ENCODE measurements around the gene NCS1. TPM values are rescaled to one million over a fixed set of nuclear protein-coding genes. Genes with fewer than 3 reads are reported as not detected.

NCS1 gene
- total RNA-seq, 1 experiment from 2014 or later, result 27.8 TPM

DNA sequence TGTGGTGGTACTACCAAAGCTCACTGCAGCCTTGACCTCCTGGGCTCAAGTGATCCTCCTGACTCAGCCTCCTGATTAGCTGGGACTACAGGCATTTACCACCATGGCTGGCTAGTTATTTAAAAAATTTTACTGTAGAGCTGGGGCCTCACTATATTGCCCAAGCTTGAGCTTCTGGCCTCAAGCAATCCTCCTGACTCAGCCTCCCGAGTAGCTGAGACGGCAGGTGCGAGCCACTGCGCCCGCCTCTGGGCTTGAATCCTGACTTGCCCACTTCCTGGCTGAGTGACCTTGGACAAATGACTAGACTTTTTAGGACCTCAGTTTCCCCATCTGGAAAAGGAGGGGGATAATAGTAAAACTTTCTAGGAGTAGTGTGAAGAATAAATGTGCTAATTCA is 32.1 kb downstream of the NCS1 start:
- H3K27me3 Mint-ChIP-seq (ENCODE audit: insufficient read depth, unreplicated experiment), result no peaks in the 10 kb centered on the region
- no peak overlapping the region for H3K27ac Mint-ChIP-seq (ENCODE audit: low read depth, unreplicated experiment)
- DNase-seq (ENCODE audit: unreplicated experiment), result no peak
- no peak overlapping the region for H3K4me3 Mint-ChIP-seq (ENCODE audit: unreplicated experiment)
- POLR2A ChIA-PET, result no interaction called here
- BruUV-seq (replicated peaks), result no TSS peak
- intact Hi-C loops (cut with micrococcal nuclease), result no loop called here
- TF ChIP-seq, protein P1, sequence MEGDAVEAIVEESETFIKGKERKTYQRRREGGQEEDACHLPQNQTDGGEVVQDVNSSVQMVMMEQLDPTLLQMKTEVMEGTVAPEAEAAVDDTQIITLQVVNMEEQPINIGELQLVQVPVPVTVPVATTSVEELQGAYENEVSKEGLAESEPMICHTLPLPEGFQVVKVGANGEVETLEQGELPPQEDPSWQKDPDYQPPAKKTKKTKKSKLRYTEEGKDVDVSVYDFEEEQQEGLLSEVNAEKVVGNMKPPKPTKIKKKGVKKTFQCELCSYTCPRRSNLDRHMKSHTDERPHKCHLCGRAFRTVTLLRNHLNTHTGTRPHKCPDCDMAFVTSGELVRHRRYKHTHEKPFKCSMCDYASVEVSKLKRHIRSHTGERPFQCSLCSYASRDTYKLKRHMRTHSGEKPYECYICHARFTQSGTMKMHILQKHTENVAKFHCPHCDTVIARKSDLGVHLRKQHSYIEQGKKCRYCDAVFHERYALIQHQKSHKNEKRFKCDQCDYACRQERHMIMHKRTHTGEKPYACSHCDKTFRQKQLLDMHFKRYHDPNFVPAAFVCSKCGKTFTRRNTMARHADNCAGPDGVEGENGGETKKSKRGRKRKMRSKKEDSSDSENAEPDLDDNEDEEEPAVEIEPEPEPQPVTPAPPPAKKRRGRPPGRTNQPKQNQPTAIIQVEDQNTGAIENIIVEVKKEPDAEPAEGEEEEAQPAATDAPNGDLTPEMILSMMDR (IDR thresholded peaks at IDR 0.05; ENCODE audit: unreplicated experiment), result no peak
- no peaks in the 10 kb centered on the region for H3K36me3 Mint-ChIP-seq (ENCODE audit: insufficient read depth, unreplicated experiment)
- CTCF ChIA-PET, result no interaction called here
- no peaks in the 10 kb centered on the region for H3K9me3 Mint-ChIP-seq (ENCODE audit: unreplicated experiment)
- H3K4me1 Mint-ChIP-seq (ENCODE audit: insufficient read depth, unreplicated experiment), result no peaks in the 10 kb centered on the region

DNA sequence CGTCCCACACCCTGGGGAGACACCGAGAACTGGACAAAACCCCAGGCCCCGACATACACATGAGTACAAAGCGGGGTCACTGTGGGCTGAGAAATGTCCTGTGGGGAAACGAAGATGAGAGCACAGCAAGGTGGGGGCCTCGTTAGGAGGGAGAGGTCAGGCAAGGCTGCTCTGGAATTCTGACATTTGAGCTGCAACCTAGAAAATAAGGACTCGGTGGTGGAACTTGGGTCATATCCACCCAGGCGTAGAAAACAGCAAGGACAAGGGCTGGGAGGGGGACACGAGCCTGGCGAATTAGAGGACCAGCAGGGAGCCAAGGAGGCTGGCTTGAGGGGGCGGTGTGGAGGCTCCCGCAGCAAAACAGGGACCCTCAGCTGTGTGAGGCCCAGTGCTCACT is 32.8 kb downstream of the NCS1 start:
- Mint-ChIP-seq H3K4me1 (ENCODE audit: insufficient read depth, unreplicated experiment) (no peaks in the 10 kb centered on the region), H3K27me3 (ENCODE audit: insufficient read depth, unreplicated experiment) (no peaks in the 10 kb centered on the region), H3K27ac (ENCODE audit: low read depth, unreplicated experiment) (no peak overlapping the region), H3K36me3 (ENCODE audit: insufficient read depth, unreplicated experiment) (no peaks in the 10 kb centered on the region), H3K4me3 (ENCODE audit: unreplicated experiment) (no peak overlapping the region), H3K9me3 (ENCODE audit: unreplicated experiment) (no peaks in the 10 kb centered on the region)
- no TSS peak for BruUV-seq (replicated peaks)
- POLR2A ChIA-PET, result interaction anchor here (1.2 kb wide), 1 partner anchor 15 kb away, joined by 4 read pairs; no protein-coding TSS in a partner anchor
- DNase-seq (ENCODE audit: unreplicated experiment), result no peak
- intact Hi-C loops (cut with micrococcal nuclease), result no loop called here
- TF ChIP-seq, protein P1 (IDR thresholded peaks at IDR 0.05; ENCODE audit: unreplicated experiment), result no peak
- CTCF ChIA-PET, result interaction anchor here (0.5 to 1.2 kb wide), 4 partner anchors 32 to 285 kb away, joined by 3 to 5 read pairs (median 4); no protein-coding TSS in a partner anchor

DNA sequence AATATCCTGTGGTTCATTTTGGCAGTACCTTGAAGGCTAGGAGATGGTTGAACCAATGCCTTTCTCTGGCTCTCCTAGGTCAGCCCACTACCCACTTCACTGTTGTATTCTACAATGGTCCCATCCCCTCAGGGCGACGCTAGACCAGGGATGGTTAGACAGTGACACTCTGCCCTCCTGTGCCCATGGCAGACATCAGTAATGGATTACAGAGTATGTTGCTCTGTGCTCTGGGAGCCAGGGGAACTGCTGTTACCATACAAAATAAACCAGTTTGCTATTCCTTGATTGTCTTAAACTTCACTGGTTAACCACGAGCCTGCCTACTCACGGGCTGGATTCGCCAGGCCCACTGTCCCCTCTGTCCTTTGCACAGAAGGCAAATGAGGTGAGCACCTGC is 33.7 kb downstream of the NCS1 start:
- BruUV-seq (replicated peaks), result no TSS peak
- POLR2A ChIA-PET, result interaction anchor here (1.2 kb wide), 1 partner anchor 15 kb away, joined by 4 read pairs; no protein-coding TSS in a partner anchor
- TF ChIP-seq, protein P1 (IDR thresholded peaks at IDR 0.05; ENCODE audit: unreplicated experiment), result no peak

DNA sequence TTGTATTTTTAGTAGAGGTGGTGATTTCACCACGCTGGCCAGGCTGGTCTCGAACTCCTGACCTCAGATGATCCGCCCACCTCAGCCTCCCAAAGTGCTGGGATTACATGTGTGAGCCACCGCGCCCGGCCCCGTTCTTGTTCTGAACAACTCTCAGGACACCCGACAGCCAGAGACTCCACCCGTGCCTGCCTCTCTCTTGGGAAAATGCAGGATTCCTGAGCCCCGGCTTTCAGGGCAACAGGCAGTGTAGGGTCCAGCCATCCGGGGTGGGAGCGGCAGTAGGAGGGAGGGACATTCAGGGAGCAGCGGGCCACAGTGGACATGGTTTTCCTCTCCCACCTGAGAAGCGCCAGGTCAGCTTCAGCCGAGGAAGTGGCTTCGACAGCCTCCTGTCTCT is 34.4 kb downstream of the NCS1 start:
- no peak for DNase-seq (ENCODE audit: unreplicated experiment)
- CTCF ChIA-PET, result no interaction called here
- Mint-ChIP-seq H3K36me3 (ENCODE audit: insufficient read depth, unreplicated experiment) (no peaks in the 10 kb centered on the region), H3K27ac (ENCODE audit: low read depth, unreplicated experiment) (no peak overlapping the region), H3K4me1 (ENCODE audit: insufficient read depth, unreplicated experiment) (no peaks in the 10 kb centered on the region), H3K4me3 (ENCODE audit: unreplicated experiment) (no peak overlapping the region), H3K27me3 (ENCODE audit: insufficient read depth, unreplicated experiment) (no peaks in the 10 kb centered on the region), H3K9me3 (ENCODE audit: unreplicated experiment) (no peaks in the 10 kb centered on the region)
- POLR2A ChIA-PET, result no interaction called here
- intact Hi-C loops (cut with micrococcal nuclease), result no loop called here
- no TSS peak for BruUV-seq (replicated peaks)
- TF ChIP-seq, protein P1 (IDR thresholded peaks at IDR 0.05; ENCODE audit: unreplicated experiment), result no peak

More for the DNA sequence above, 33.7 kb downstream of the NCS1 start:
- no peak overlapping the region for H3K27ac Mint-ChIP-seq (ENCODE audit: low read depth, unreplicated experiment)
- H3K4me1 Mint-ChIP-seq (ENCODE audit: insufficient read depth, unreplicated experiment), result no peaks in the 10 kb centered on the region
- no peak overlapping the region for H3K4me3 Mint-ChIP-seq (ENCODE audit: unreplicated experiment)
- intact Hi-C loops (cut with micrococcal nuclease), result no loop called here
- H3K27me3 Mint-ChIP-seq (ENCODE audit: insufficient read depth, unreplicated experiment), result no peaks in the 10 kb centered on the region
- H3K9me3 Mint-ChIP-seq (ENCODE audit: unreplicated experiment), result no peaks in the 10 kb centered on the region
- CTCF ChIA-PET, result interaction anchor here (0.6 to 1.2 kb wide), 3 partner anchors 22 to 251 kb away, joined by 3 to 6 read pairs (median 5); no protein-coding TSS in a partner anchor
- H3K36me3 Mint-ChIP-seq (ENCODE audit: insufficient read depth, unreplicated experiment), result no peaks in the 10 kb centered on the region
- DNase-seq (ENCODE audit: unreplicated experiment), result no peak
